22Rv1 (cell line): ENCODE data around the gene CMYA5.

Source experiments
- CTCF ChIP-seq: fragments of 450-650 bp; IDR thresholded peaks from 2 replicates; pipeline ENCODE4 v1.5.1; 2017; ENCODE audit warnings: mild to moderate bottlenecking
- ZFX ChIP-seq: fragments of 450-650 bp; IDR thresholded peaks from 2 replicates; pipeline ENCODE4 v1.6.1; 2017; ENCODE audit warnings: antibody characterized with exemption, borderline replicate concordance

DNA sequence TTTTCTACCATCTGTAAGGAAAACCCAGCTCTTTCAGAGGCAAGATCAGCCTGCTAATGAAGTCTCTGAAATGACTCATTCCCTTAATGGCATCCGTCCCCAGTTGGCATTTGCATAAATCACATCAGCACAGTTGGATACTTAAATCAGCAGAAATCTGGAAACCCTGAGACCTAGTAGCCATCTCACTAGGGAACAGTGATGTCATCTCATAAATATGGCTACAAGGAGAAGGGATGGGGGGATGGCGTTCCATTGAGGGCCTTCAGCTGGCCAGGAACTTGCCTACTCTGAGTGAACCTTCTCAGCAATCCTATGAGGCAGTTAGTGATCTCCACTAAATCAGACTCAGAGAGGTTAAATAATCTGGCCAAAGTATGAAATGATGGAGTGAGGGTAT, 81.8 kb downstream of the CMYA5 start:
- no peak for TF ChIP-seq CTCF
- TF ChIP-seq ZFX = no peak
